Measurements from ENCODE around the gene RNF223.
A peak's percentile ranks its signal among the peaks of the same experiment; 100 is the strongest.
"Not testable (repeated sequence)": the region's sequence is repeated elsewhere in the genome, so short reads cannot be mapped to it uniquely, and the experiment has no call there.

RNF223 gene

GRCh38 chr1:1080122-1080757 is 6.1 kb upstream of the RNF223 start:
- Histone ChIP-seq H3K4me3 (ENCODE audit: low read depth, low read length) (peak overlapping the region; percentile 52), H3K36me3 (ENCODE audit: control insufficient read depth, insufficient read depth, low read length) (peaks cover 7% of the 10 kb centered on the region), H3K27me3 (ENCODE audit: control insufficient read depth, insufficient read depth, low read length) (peaks cover 14% of the 10 kb centered on the region), H3K9ac (ENCODE audit: low read length) (peak overlapping the region; percentile 3), H3K4me1 (ENCODE audit: control insufficient read depth, insufficient read depth, low read length) (0 out of 2 replicates have a peak, but pooled peaks cover 5% of the 10 kb centered on the region), H3K27ac (ENCODE audit: low read depth, low read length) (no peak overlapping the region), H3K9me3 (ENCODE audit: control insufficient read depth, insufficient read depth, low read depth, low read length) (no peaks in the 10 kb centered on the region)

- 0 out of 2 replicates have a peak, but pooled peaks cover 5% of the 10 kb centered on the region for H3K4me1 ChIP-seq (ENCODE audit: control insufficient read depth, insufficient read depth, low read length)
- peaks cover 21% of the 10 kb centered on the region for H3K27me3 ChIP-seq (ENCODE audit: control insufficient read depth, insufficient read depth, low read length)
- no peaks in the 10 kb centered on the region for H3K9me3 ChIP-seq (ENCODE audit: control insufficient read depth, insufficient read depth, low read depth, low read length)
- peak overlapping the region; percentile 52 for H3K4me3 ChIP-seq (ENCODE audit: low read depth, low read length)
- peaks cover 7% of the 10 kb centered on the region for H3K36me3 ChIP-seq (ENCODE audit: control insufficient read depth, insufficient read depth, low read length)
- peak overlapping the region; percentile 52 for H3K9ac ChIP-seq (ENCODE audit: low read length)
- no peak overlapping the region; the same call in 1 of the 2 replicates for H3K27ac ChIP-seq (ENCODE audit: low read depth, low read length)
Observed at GRCh38 chr1:1079408-1080121, 5.5 kb upstream of the RNF223 start.

- H3K27ac ChIP-seq (ENCODE audit: low read depth, low read length); H3K9ac ChIP-seq (ENCODE audit: low read length); H3K4me1 ChIP-seq (ENCODE audit: control insufficient read depth, insufficient read depth, low read length); H3K36me3 ChIP-seq (ENCODE audit: control insufficient read depth, insufficient read depth, low read length); H3K4me3 ChIP-seq (ENCODE audit: low read depth, low read length); H3K9me3 ChIP-seq (ENCODE audit: control insufficient read depth, insufficient read depth, low read depth, low read length): not testable (repeated sequence)
- H3K27me3 ChIP-seq (ENCODE audit: control insufficient read depth, insufficient read depth, low read length), result peaks cover 31% of the 10 kb centered on the region
Observed at GRCh38 chr1:1077396-1077795, 3.3 kb upstream of the RNF223 start.

- Histone ChIP-seq H3K4me1 (ENCODE audit: control insufficient read depth, insufficient read depth, low read length) (0 out of 2 replicates have a peak, but pooled peaks cover 5% of the 10 kb centered on the region), H3K36me3 (ENCODE audit: control insufficient read depth, insufficient read depth, low read length) (no peaks in the 10 kb centered on the region), H3K27ac (ENCODE audit: low read depth, low read length) (no peak overlapping the region), H3K9ac (ENCODE audit: low read length) (no peak overlapping the region), H3K4me3 (ENCODE audit: low read depth, low read length) (no peak overlapping the region), H3K9me3 (ENCODE audit: control insufficient read depth, insufficient read depth, low read depth, low read length) (no peaks in the 10 kb centered on the region), H3K27me3 (ENCODE audit: control insufficient read depth, insufficient read depth, low read length) (peaks cover 42% of the 10 kb centered on the region)
Observed at GRCh38 chr1:1075148-1075935, 1.2 kb upstream of the RNF223 start.

DNA sequence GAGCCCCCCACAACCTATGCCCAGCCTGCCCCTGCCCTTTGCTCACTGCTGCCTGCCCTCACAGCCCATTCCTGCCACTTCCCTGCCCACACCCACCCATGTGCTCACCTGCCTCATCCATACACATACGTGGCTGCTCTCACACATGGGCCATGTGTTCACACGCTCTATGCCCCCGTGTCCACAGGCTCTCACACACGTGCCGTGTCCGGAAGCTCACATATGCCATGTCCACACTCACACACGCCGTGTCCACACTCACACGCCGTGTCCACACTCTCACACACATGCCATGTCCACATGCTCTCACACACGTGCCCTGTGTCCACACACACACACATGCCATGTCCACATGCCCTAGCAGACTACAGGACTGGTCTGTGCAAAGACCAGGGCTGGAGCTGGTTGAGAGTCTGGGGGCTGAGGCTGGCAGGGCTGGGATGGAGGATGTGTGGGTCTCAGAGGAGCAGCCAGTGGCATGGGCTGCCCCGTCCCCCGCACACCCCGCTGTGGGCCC is 583 bp upstream of the RNF223 start:
- Histone ChIP-seq H3K36me3 (ENCODE audit: control insufficient read depth, insufficient read depth, low read length) (no peaks in the 10 kb centered on the region), H3K4me1 (ENCODE audit: control insufficient read depth, insufficient read depth, low read length) (peaks cover 6% of the 10 kb centered on the region; the same call in 1 of the 2 replicates), H3K4me3 (ENCODE audit: low read depth, low read length) (no peak overlapping the region), H3K9me3 (ENCODE audit: control insufficient read depth, insufficient read depth, low read depth, low read length) (no peaks in the 10 kb centered on the region), H3K27me3 (ENCODE audit: control insufficient read depth, insufficient read depth, low read length) (peaks cover 48% of the 10 kb centered on the region), H3K27ac (ENCODE audit: low read depth, low read length) (no peak overlapping the region), H3K9ac (ENCODE audit: low read length) (no peak overlapping the region)

- no peaks in the 10 kb centered on the region for H3K9me3 ChIP-seq (ENCODE audit: control insufficient read depth, insufficient read depth, low read depth, low read length)
- H3K36me3 ChIP-seq (ENCODE audit: control insufficient read depth, insufficient read depth, low read length), result no peaks in the 10 kb centered on the region
- no peak overlapping the region for H3K4me3 ChIP-seq (ENCODE audit: low read depth, low read length)
- H3K27me3 ChIP-seq (ENCODE audit: control insufficient read depth, insufficient read depth, low read length), result peaks cover 50% of the 10 kb centered on the region
- no peak overlapping the region for H3K9ac ChIP-seq (ENCODE audit: low read length)
- H3K27ac ChIP-seq (ENCODE audit: low read depth, low read length), result no peak overlapping the region
- H3K4me1 ChIP-seq (ENCODE audit: control insufficient read depth, insufficient read depth, low read length), result peaks cover 5% of the 10 kb centered on the region; the same call in 1 of the 2 replicates
Observed at GRCh38 chr1:1072849-1073742, 1.0 kb downstream of the RNF223 start.

- Histone ChIP-seq H3K9ac (ENCODE audit: low read length) (no peak overlapping the region), H3K36me3 (ENCODE audit: control insufficient read depth, insufficient read depth, low read length) (no peaks in the 10 kb centered on the region), H3K4me3 (ENCODE audit: low read depth, low read length) (no peak overlapping the region), H3K9me3 (ENCODE audit: control insufficient read depth, insufficient read depth, low read depth, low read length) (no peaks in the 10 kb centered on the region), H3K4me1 (ENCODE audit: control insufficient read depth, insufficient read depth, low read length) (peaks cover 5% of the 10 kb centered on the region; the same call in 1 of the 2 replicates), H3K27ac (ENCODE audit: low read depth, low read length) (no peak overlapping the region), H3K27me3 (ENCODE audit: control insufficient read depth, insufficient read depth, low read length) (peaks cover 57% of the 10 kb centered on the region)
Observed at GRCh38 chr1:1072299-1072848, 1.7 kb downstream of the RNF223 start.

DNA sequence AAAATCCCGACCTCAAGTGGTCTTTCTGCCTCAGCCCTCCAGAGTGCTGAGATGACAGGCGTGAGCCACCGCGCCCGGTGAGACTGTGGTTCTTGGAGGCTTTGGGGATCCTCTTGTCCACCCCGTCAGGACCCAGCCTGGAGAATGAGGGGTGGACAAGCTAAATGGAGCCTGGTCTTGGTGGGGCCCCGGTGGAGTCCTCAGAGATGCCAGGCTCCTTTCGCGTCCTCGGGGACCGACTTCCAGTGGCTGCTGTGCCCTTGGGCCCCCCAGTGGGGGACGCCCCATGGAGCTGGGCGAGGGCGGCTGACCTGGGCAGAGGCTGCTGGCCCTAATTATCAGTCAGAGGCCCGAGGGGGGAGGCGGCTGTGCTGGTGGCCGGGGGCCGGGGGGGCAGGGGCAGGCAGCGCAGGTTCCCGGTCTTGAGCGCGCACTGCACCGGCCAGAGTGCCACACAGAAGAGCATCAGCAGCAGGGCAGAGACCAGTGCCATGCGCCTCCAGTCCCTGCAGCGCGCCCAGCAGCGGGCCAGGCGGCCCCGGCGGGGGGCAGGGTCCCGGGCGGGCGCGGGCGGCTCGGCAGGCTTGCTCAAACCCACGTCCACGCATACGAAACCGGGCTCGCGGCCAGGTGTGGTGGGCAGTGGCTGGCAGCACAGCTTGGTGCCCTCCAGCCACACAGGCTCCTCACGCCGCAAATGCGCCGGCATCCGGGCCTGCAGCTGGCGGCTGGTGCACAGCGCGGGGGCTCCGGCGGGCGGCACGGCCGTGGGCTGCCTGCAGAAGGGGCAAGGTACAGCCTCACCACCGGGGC is 2.4 kb downstream of the RNF223 start:
- peaks cover 62% of the 10 kb centered on the region for H3K27me3 ChIP-seq (ENCODE audit: control insufficient read depth, insufficient read depth, low read length)

GRCh38 chr1:1069711-1070676 is 4.1 kb downstream of the RNF223 start:
- Histone ChIP-seq H3K4me1 (ENCODE audit: control insufficient read depth, insufficient read depth, low read length) (peaks cover 5% of the 10 kb centered on the region; the same call in 1 of the 2 replicates), H3K27ac (ENCODE audit: low read depth, low read length) (no peak overlapping the region), H3K36me3 (ENCODE audit: control insufficient read depth, insufficient read depth, low read length) (no peaks in the 10 kb centered on the region), H3K9me3 (ENCODE audit: control insufficient read depth, insufficient read depth, low read depth, low read length) (no peaks in the 10 kb centered on the region), H3K9ac (ENCODE audit: low read length) (no peak overlapping the region), H3K4me3 (ENCODE audit: low read depth, low read length) (peak overlapping the region; percentile 95), H3K27me3 (ENCODE audit: control insufficient read depth, insufficient read depth, low read length) (peaks cover 63% of the 10 kb centered on the region)

More for the DNA sequence above, 2.4 kb downstream of the RNF223 start:
- Histone ChIP-seq H3K4me3 (ENCODE audit: low read depth, low read length) (no peak overlapping the region), H3K9me3 (ENCODE audit: control insufficient read depth, insufficient read depth, low read depth, low read length) (no peaks in the 10 kb centered on the region), H3K27ac (ENCODE audit: low read depth, low read length) (no peak overlapping the region), H3K4me1 (ENCODE audit: control insufficient read depth, insufficient read depth, low read length) (peaks cover 5% of the 10 kb centered on the region; the same call in 1 of the 2 replicates), H3K9ac (ENCODE audit: low read length) (no peak overlapping the region), H3K36me3 (ENCODE audit: control insufficient read depth, insufficient read depth, low read length) (no peaks in the 10 kb centered on the region)

All from HUES6 (cell line).